ENCODE results near the gene C2orf80.
"Not testable (repeated sequence)": the region's sequence is repeated elsewhere in the genome, so short reads cannot be mapped to it uniquely, and the experiment has no call there.

The C2orf80 gene

GRCh38 chr2:208175840-208176153 is 14.0 kb downstream of the C2orf80 start:
- FAIRE-seq = no peak

GRCh38 chr2:208175069-208175839 is 14.6 kb downstream of the C2orf80 start:
- FAIRE-seq = peak; percentile 91

GRCh38 chr2:208174144-208174543 is 15.7 kb downstream of the C2orf80 start:
- FAIRE-seq = no peak

DNA sequence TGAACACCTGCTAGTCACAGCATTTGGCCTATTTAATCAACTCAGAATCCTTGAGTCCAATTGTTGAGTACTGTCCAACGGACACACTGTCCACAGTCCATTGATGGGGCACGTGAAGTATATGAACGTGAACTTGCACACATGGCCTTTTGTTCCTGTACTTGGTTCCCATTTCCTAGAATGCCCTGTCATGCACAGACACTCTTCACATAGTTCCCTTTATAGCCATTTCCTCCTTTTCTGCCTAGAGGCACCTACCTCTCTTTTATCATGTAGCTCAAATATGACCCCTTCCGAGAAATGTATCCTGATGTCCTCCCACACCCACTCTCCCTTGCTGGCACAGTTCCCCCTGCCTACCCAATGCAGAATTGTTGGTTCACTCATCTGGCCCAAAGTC is 17.7 kb downstream of the C2orf80 start:
- FAIRE-seq = no peak

GRCh38 chr2:208164951-208165755 is 24.7 kb downstream of the C2orf80 start:
- no peak for FAIRE-seq

DNA sequence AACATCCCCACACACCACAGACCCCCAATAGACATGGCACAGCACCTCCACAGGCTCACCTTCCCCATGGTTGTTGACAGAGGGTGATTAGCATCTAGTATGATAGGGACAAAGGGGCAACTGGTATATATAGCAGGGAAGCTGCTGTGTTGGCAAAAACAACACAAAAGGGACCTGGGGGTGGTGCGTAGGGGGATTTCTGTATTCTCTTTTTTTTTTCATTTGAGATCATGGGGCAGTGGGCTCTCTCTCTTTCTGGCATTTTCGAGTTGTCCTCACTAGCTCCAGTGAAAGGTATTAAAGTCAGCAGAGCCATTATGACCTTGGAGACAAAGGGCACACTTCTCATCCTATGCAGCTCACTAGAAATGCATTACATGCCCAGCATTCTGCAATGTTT is 26.3 kb downstream of the C2orf80 start, which contains the start of gene CRYGA:
Gene CRYGA (minus strand): TSS at position 101 of the 400 bp plus-strand sequence. CDS start 33 bp downstream, at position 68.
- FAIRE-seq = no peak

DNA sequence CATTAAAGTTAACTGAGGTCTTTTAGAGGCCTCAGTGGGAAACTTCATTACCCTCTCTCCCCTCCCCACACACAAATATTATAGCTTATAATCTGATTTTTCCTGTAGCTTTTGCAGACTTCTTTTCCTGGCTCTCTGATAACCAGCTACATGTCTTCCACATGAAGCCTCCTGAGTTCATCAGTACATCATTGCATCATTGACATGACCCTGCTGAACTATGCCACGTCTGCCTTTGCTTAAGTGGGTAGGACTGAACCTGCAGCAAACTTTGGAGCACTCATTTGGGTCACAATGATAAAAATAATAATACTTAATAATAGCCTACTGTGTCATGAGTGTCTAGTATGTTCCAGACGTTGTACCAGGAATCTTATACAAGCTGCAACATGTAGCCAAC is 33.4 kb downstream of the C2orf80 start:
- FAIRE-seq = no peak

DNA sequence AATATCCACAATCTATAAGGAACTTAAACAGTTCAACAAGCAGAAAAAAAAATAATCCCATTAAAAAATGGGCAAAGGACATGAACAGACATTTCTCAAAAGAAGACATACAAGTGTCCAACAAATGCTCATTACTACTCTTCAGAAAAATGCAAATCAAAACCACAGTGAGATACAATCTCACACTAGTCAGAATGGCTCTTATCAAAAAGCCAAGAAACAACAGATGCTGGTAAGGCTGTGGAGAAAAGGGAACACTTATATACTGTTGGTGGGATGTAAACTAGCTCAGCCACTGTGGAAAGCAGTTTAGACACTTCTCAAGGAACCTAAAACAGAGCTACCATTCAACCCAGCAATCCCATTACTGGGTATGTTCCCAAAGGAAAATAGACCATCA is 36.7 kb downstream of the C2orf80 start:
- FAIRE-seq = no peak

DNA sequence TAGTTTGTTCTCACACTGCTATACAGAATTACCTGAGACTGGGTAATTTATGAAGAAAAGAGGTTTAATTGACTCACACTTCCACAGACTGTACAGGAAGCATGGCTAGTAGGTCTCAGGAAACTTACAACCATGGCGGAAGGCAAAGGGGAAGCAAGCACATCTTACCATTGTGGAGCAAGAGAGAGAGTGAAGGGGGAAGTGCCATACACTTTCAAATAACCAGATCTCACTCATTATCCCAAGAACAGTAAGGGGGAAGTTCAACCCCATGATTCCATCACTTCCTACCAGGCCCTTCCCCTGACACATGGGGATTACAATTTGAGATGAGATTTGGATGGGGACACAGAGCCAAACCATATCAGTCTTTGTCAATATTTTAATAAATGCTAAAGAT is 38.9 kb downstream of the C2orf80 start:
- FAIRE-seq = no peak

DNA sequence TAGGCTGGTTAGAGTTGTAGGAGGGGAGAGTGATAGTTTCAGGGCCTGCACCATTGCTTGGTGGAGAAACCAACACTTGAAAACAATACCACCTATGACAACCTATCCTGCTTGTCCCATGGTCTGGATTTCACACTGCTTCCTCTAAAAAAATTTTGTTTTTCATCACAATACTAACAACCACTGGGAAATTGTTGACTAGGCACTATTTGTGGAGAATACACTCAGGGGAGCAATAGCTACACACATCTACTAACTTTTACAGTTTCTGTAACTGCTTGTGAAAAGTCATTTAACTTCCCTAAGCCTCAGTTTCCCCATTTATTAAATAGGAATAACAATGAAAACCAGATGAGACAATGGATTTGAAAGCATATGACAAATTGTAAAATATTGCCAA is 39.7 kb downstream of the C2orf80 start:
- FAIRE-seq = no peak

- FAIRE-seq = no peak
Observed at GRCh38 chr2:208148803-208149202, 41.0 kb downstream of the C2orf80 start.

DNA sequence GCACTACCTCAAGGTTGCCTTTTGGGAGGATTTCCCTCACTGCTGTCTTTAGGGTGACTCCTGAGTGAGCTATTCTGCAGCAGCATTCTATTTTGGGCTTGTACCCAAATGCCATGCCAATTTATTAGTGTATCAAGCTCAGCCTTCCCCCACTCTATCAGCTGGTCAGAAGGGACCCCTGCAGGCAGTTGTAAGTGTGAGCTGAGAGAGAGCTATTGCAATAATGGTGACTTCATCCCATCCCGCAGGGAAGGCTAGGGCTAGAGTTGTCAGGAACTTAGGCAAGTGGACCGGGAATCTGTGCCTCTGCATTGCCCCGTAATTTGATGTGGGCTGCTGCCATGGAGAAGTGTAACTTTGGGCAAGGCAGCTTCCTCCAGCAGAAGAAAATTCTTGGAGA is 42.1 kb downstream of the C2orf80 start:
- FAIRE-seq = no peak

- FAIRE-seq = no peak
Observed at GRCh38 chr2:208147008-208147407, 42.8 kb downstream of the C2orf80 start.

- no peak for FAIRE-seq
Observed at GRCh38 chr2:208146006-208146405, 43.8 kb downstream of the C2orf80 start, which contains the start of gene CRYGB. CRYGB (minus strand) TSS chr2:208146158; CDS start chr2:208146120, 38 bp downstream.

DNA sequence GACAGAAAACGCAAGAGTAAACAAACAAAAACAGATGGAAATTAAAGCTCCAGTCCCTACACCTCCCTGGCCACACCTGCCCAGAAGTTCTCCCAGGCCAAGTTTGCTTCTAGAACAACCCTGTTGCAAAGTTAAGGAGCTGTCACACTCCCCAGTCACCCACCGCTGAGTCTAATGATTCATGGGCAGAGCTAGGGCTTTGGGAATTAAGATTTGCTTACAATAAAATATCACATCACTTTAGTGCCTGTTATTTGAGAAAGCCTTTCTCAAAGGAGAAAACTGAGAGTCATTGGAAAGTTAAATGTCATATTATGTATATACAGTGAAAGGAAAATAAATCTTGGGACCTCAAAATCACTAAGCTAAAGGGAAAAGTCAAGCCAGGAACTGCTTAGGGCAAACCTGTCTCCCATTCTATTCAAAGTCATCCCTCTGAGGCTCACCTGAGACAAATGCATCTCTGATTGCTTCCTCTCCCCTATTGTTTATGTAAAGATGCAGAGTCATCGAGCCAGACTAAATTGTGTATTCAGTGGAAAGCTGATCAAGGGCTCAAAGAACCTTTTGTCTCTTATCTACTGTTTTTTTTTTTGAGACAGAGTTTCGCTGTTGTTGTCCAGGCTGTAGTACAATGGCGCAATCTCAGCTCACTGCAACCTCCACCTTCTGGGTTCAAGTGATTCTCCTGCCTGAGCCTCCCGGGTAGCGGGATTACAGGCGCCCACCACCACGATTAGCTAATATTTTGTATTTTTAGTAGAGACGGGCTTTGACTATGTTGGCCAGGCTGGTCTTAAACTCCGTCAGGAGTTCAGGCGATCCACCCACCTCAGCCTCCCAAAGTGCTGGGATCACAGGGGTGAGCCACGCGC is 46.7 kb downstream of the C2orf80 start:
- FAIRE-seq = no peak

DNA sequence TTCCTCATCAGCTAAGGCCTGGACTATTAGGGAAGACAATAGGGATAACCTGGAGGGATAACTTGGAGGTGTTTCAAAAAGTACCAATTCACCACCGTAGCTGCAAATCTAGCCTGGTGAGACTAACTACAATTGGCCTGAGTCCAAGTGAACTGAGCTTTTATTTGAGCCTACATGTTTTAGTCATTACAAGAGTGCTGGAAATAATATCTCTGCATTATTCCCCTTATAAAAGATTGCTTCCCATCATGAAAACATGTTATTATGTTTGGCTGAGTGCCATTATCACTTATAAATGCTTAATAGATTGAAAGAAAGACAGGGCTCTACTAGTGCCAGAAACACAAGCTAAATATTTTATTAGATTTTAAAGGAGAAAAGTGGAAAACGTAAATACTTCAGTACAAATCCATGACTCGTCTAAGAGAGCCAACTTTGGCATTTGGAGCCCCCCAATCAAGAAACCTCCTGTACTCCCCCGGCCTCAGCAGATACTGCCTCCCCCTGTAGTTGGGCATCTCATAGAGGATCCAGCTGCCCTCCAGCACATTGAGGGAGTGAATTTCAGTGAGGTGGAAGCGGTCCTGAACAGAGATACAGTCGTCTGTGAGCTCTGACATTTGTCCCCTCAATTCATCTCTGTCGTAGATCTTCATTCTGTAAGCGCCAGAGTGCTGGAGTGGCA is 47.4 kb downstream of the C2orf80 start:
- no peak for FAIRE-seq

DNA sequence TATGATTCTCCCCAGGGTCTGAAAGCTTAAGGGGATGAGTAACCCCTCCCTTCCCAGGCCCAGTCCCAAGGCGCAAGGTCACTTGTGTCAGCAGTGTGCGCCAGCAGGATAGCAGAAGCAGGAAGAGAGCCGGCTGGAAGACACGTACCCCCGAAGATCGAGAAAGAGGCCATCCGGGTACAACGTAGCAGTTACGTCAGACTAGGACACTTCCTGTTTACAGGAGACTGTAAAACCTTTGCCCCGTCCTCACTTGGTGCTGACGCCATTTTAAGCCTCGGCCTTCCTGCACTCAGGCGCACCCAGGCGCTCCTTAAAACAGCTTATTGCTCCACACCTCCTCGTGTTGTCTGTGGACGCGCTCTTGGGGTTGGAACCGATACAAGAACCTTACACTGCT is 50.4 kb downstream of the C2orf80 start:
- FAIRE-seq = no peak

DNA sequence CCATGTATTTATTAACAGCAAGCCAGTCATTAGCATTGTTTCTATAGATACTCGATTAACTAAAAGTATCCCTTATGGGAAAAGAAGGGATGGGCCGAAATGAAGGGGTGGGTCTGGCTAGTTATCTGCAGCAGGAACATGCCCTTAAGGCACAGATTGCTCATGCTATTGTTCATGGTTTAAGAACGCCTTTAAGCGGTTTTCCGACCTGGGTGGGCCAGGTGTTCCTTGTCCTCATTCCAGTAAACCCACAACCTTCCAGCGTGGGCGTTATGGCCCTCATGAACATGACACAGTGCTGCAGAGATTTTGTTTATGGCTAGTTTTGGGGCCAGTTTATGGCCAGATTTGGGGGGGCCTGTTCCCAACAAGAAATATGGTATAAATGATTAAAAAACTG is 51.5 kb downstream of the C2orf80 start:
- not testable (repeated sequence) for FAIRE-seq

DNA sequence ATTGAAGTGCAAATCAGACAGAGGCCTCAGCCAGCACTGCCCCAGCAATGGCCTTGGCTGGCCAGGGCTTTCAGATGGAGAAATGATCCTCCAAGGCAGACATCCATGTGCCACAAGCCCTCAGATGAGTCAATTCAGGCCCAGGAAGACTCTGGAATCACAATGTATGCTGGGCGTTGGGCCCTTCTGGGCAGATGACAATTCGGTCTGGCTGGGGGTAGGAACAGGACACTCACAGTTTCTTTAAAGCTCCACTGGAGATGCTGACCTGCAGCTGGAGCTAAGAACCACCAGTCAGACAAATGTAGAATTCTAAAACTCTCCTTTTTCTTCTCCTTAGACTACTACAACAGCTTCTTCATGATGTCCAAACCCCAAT is 53.1 kb downstream of the C2orf80 start:
- no peak for FAIRE-seq

GRCh38 chr2:208135794-208136715 is 53.8 kb downstream of the C2orf80 start:
- FAIRE-seq = peak; percentile 80

DNA sequence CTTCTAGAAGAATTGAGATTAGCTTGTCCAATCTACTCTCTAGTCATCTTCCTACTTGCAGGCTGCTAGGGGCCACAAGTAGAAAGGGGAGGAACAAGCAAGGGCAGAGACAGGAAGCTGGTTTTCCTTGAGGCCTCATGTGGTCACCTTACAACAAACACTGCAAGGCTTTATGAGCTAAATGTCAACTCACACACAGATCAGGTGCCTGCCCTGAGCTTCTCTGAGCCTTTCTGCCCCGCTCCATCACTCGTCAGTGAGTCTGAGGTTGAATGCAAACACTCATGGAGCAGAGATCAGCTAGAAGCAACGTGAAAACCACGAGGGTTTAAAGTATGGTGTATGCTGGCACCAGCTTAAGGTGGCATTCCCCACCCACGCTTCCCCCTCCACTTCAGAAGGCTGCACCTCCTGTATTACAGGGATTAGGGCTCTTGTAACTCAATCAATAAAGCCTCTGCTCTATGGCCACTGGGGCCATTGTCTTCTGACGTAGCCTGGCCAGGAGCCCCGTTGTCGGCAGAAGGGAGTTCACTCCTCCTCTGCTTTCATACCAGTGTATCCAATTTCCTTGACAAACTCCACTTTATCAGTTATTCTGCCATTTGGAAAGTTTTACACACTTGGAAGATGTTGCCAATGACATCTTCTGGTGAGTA is 54.8 kb downstream of the C2orf80 start:
- FAIRE-seq = no peak
